Dermis microvascular lymphatic vessel endothelial cell (primary cell): ENCODE data around the gene GPATCH1. TPM values are rescaled to one million over a fixed set of nuclear protein-coding genes. Genes with fewer than 3 reads are reported as not detected.

ENCODE experiments used
- DNase-seq, 2 donors: peaks; one replicate each; pipeline versions ENCODE4 v3.0.0 to v3.0.0-alpha.2; 2010; ENCODE audit warnings: low read depth in 2 of 2
- total RNA-seq: library from RNA; depleted of rRNA; stranded (reverse); fragments of >200 nt; gene quantifications from 2 replicates; pipeline ENCODE4 v1.2.1, GENCODE V29; 2014

GPATCH1 gene
- total RNA-seq, 1 donor from 2014 or later = 4.4 TPM

- peak in 1 of 2 donors; percentile 6 for DNase-seq
Measured at GRCh38 chr19:33063753-33064457, 17.1 kb upstream of the GPATCH1 start.

GRCh38 chr19:33064458-33064791 is 16.6 kb upstream of the GPATCH1 start:
- DNase-seq = no peak

- DNase-seq = peak in 1 of 2 donors; percentile 73
Measured at GRCh38 chr19:33064792-33065550, 16.0 kb upstream of the GPATCH1 start, which contains the start of gene RHPN2. Gene RHPN2 (minus strand): TSS chr19:33064888. CDS start chr19:33064852, 36 bp downstream.

- no peak for DNase-seq
Measured at GRCh38 chr19:33066543-33066942, 14.4 kb upstream of the GPATCH1 start.

GRCh38 chr19:33067121-33067520 is 13.9 kb upstream of the GPATCH1 start:
- DNase-seq = no peak

- DNase-seq = peak; percentile 19 to 23
Measured at GRCh38 chr19:33071887-33072286, 9.1 kb upstream of the GPATCH1 start.

- DNase-seq = no peak
Measured at GRCh38 chr19:33075519-33075918, 5.5 kb upstream of the GPATCH1 start.

GRCh38 chr19:33085570-33086128 is 4.7 kb downstream of the GPATCH1 start:
- no peak for DNase-seq

- DNase-seq = no peak
Measured at GRCh38 chr19:33086955-33087354, 6.0 kb downstream of the GPATCH1 start.

GRCh38 chr19:33089010-33089409 is 8.0 kb downstream of the GPATCH1 start:
- DNase-seq = no peak

GRCh38 chr19:33090179-33090578 is 9.2 kb downstream of the GPATCH1 start:
- DNase-seq = no peak

- DNase-seq = no peak
Measured at GRCh38 chr19:33093420-33094210, 12.6 kb downstream of the GPATCH1 start.

GRCh38 chr19:33094436-33095067 is 13.6 kb downstream of the GPATCH1 start:
- no peak for DNase-seq

- DNase-seq = no peak
Measured at GRCh38 chr19:33096005-33096404, 15.0 kb downstream of the GPATCH1 start.

- no peak for DNase-seq
Measured at GRCh38 chr19:33098055-33098534, 17.1 kb downstream of the GPATCH1 start.

- DNase-seq = no peak
Measured at GRCh38 chr19:33100894-33101644, 20.1 kb downstream of the GPATCH1 start.

GRCh38 chr19:33102893-33103292 is 21.9 kb downstream of the GPATCH1 start:
- no peak for DNase-seq

- DNase-seq = no peak
Measured at GRCh38 chr19:33108161-33108560, 27.2 kb downstream of the GPATCH1 start.

GRCh38 chr19:33110137-33110910 is 29.3 kb downstream of the GPATCH1 start:
- peak in 1 of 2 donors; percentile 38 for DNase-seq

GRCh38 chr19:33111587-33111986 is 30.6 kb downstream of the GPATCH1 start:
- DNase-seq = no peak
